H1 (cell line): ENCODE results near the gene RTEL1. TPM values are rescaled to one million over a fixed set of nuclear protein-coding genes. Genes with fewer than 3 reads are reported as not detected.

Experiments
- CTCF ChIA-PET: fragments of 300-600 bp; sonication (Branson Sonifier 250); formaldehyde crosslinking; loops from one replicate; lab custom pipeline; 2021; ENCODE audit not compliant: partially characterized antibody; lab: Charles Lee
- POLR2A ChIA-PET: fragments of 300-600 bp; sonication (Branson Sonifier 250); formaldehyde crosslinking; loops from one replicate; lab custom pipeline; 2021; ENCODE audit warnings: inconsistent platforms; ENCODE audit not compliant: partially characterized antibody; lab: Charles Lee
- DNase-seq, 2 experiments: peaks; one replicate each; pipeline versions ENCODE4 v3.0.0 to v3.0.0-alpha.2; 2010 to 2022; ENCODE audit warnings: low spot score in 2 of 2, low read depth in 1 of 2, mixed read lengths in 1 of 2
- FAIRE-seq: peaks from 2 replicates; lab custom pipeline; 2011; peaks lifted over from hg19 to GRCh38; lab: Jason Lieb, UNC
- H2AFZ ChIP-seq: 2 replicates; pipeline ENCODE4 v1.8.1; 2012; ENCODE audit warnings: low read length, inconsistent platforms
- H2AK5ac ChIP-seq: 2 replicates; pipeline ENCODE4 v1.6.1; 2013; ENCODE audit warnings: low read depth, low read length
- H2BK120ac ChIP-seq: replicated peaks from 2 replicates; pipeline ENCODE3; 2013; ENCODE audit warnings: low read depth, low read length, inconsistent platforms
- H2BK12ac ChIP-seq: 2 replicates; pipeline ENCODE4 v1.6.1; 2013; ENCODE audit warnings: low read depth, low read length
- H2BK15ac ChIP-seq: 2 replicates; pipeline ENCODE4 v1.6.1; 2013; ENCODE audit warnings: low read length
- H2BK20ac ChIP-seq: 2 replicates; pipeline ENCODE4 v1.6.1; 2013; ENCODE audit warnings: low read length
- H2BK5ac ChIP-seq: 2 replicates; pipeline ENCODE4 v1.6.1; 2013; ENCODE audit warnings: low read depth, low read length
- H3K14ac ChIP-seq: 2 replicates; pipeline ENCODE4 v1.6.1; 2013; ENCODE audit warnings: inconsistent platforms; ENCODE audit not compliant: insufficient read length
- H3K18ac ChIP-seq: 2 replicates; pipeline ENCODE4 v1.6.1; 2013; ENCODE audit warnings: low read length; ENCODE audit errors: extremely low read depth
- H3K23ac ChIP-seq: 2 replicates; pipeline ENCODE4 v1.6.1; 2013; ENCODE audit warnings: inconsistent platforms; ENCODE audit not compliant: insufficient read length
- H3K23me2 ChIP-seq: 2 replicates; pipeline ENCODE4 v1.6.1; 2013; ENCODE audit warnings: low read depth, low read length
- H3K27ac ChIP-seq: 2 replicates; pipeline ENCODE4 v1.6.1; 2011; ENCODE audit warnings: low read depth, low read length, inconsistent platforms
- H3K27me3 ChIP-seq, 4 experiments: replicated peaks in 1 of 4; 1 replicate in 1 of 4; 2 replicates in 3 of 4; pipeline versions ENCODE4 v1.6.1 to v1.8.1; 2011 to 2013; ENCODE audit warnings: low read length in 3 of 4, mild to moderate bottlenecking in 3 of 4, inconsistent platforms in 2 of 4, mixed read lengths in 2 of 4, moderate library complexity in 1 of 4; ENCODE audit not compliant: control insufficient read depth in 3 of 4, insufficient read depth in 3 of 4; ENCODE audit errors: extremely low read depth in 1 of 4
- H3K36me3 ChIP-seq, 4 experiments: 2 replicates each; pipeline versions ENCODE4 v1.6.1 to v1.8.1; 2011 to 2013; ENCODE audit warnings: mild to moderate bottlenecking in 4 of 4, low read length in 3 of 4, moderate library complexity in 2 of 4, control low read depth in 1 of 4, inconsistent platforms in 1 of 4; ENCODE audit not compliant: insufficient read depth in 4 of 4, control insufficient read depth in 2 of 4
- H3K4ac ChIP-seq: replicated peaks from 2 replicates; pipeline ENCODE3; 2013; ENCODE audit warnings: low read length, low read depth, mixed read lengths, inconsistent platforms; ENCODE audit not compliant: insufficient read length
- H3K4me1 ChIP-seq, 4 experiments: replicated peaks in 1 of 4; 1 replicate in 1 of 4; 2 replicates in 3 of 4; pipeline versions ENCODE4 v1.6.1 to v1.8.1; 2011 to 2013; ENCODE audit warnings: low read length in 3 of 4, inconsistent platforms in 2 of 4, mixed read lengths in 1 of 4; ENCODE audit not compliant: insufficient read depth in 4 of 4, control insufficient read depth in 3 of 4
- H3K4me2 ChIP-seq, 2 experiments: 2 replicates each; pipeline versions ENCODE4 v1.6.1 to v1.8.1; 2011 to 2013; ENCODE audit warnings: low read depth in 2 of 2, low read length in 2 of 2, control low read depth in 1 of 2, inconsistent platforms in 1 of 2, mild to moderate bottlenecking in 1 of 2; ENCODE audit not compliant: insufficient read depth in 1 of 2
- H3K4me3 ChIP-seq, 4 experiments: fragments of 200-600, 300-600 bp in 1 of 4; sonication (generic), shearing (Covaris generic), sonication (Bioruptor Twin) in 1 of 4; 2 replicates each; pipeline versions ENCODE4 v1.5.1 to v1.8.1; 2011 to 2016; ENCODE audit warnings: low read length in 4 of 4, low read depth in 3 of 4, control low read depth in 2 of 4, inconsistent platforms in 2 of 4, mild to moderate bottlenecking in 2 of 4, mixed read lengths in 1 of 4, moderate library complexity in 1 of 4; ENCODE audit not compliant: insufficient read depth in 2 of 4; ENCODE audit errors: extremely low read depth in 1 of 4
- H3K56ac ChIP-seq: replicated peaks from 2 replicates; pipeline ENCODE3; 2013; ENCODE audit warnings: low read depth, mild to moderate bottlenecking, mixed read lengths, low read length, inconsistent platforms; ENCODE audit not compliant: insufficient read length
- H3K79me1 ChIP-seq: 2 replicates; pipeline ENCODE4 v1.6.1; 2013; ENCODE audit warnings: low read depth, low read length, control low read depth
- H3K79me2 ChIP-seq, 2 experiments: 2 replicates each; pipeline versions ENCODE4 v1.6.1 to v1.8.1; 2012 to 2013; ENCODE audit warnings: low read length in 2 of 2, mild to moderate bottlenecking in 2 of 2, inconsistent platforms in 1 of 2; ENCODE audit not compliant: insufficient read depth in 2 of 2, control insufficient read depth in 1 of 2
- H3K9ac ChIP-seq, 4 experiments: replicated peaks in 1 of 4; 1 replicate in 1 of 4; 2 replicates in 3 of 4; pipeline versions ENCODE4 v1.6.1 to v1.8.1; 2011 to 2013; ENCODE audit warnings: low read depth in 3 of 4, low read length in 3 of 4, control low read depth in 2 of 4, mild to moderate bottlenecking in 2 of 4, moderate library complexity in 2 of 4, inconsistent platforms in 1 of 4; ENCODE audit errors: extremely low read depth in 1 of 4
- H3K9me3 ChIP-seq, 2 experiments: 2 replicates each; pipeline versions ENCODE4 v1.6.1 to v1.8.1; 2012 to 2013; ENCODE audit warnings: mild to moderate bottlenecking in 2 of 2, moderate library complexity in 2 of 2, control low read depth in 1 of 2, inconsistent platforms in 1 of 2, low read depth in 1 of 2, low read length in 1 of 2, mixed read lengths in 1 of 2; ENCODE audit not compliant: insufficient read depth in 2 of 2
- H4K20me1 ChIP-seq, 2 experiments: replicated peaks in 1 of 2; 2 replicates each; pipeline versions ENCODE3 to v1.8.1; 2011 to 2013; ENCODE audit warnings: inconsistent platforms in 2 of 2, low read length in 2 of 2, mild to moderate bottlenecking in 1 of 2; ENCODE audit not compliant: insufficient read depth in 2 of 2, control insufficient read depth in 1 of 2
- H4K5ac ChIP-seq: 2 replicates; pipeline ENCODE4 v1.6.1; 2013; ENCODE audit warnings: low read length, low read depth, mixed read lengths, inconsistent platforms; ENCODE audit not compliant: insufficient read length
- H4K8ac ChIP-seq: 2 replicates; pipeline ENCODE4 v1.8.0; 2013; ENCODE audit warnings: mild to moderate bottlenecking, moderate library complexity, low read length, inconsistent platforms; ENCODE audit not compliant: insufficient read depth; ENCODE audit errors: extremely low read depth
- H4K91ac ChIP-seq: replicated peaks from 2 replicates; pipeline ENCODE3; 2013; ENCODE audit warnings: low read length, mixed read lengths, inconsistent platforms; ENCODE audit not compliant: insufficient read length
- WGBS, 2 experiments: shearing (Covaris generic) in 1 of 2; methylation state at CpG; one replicate each; pipeline versions ENCODE4 v1.1.6 to v1.1.7; 2013 to 2015; ENCODE audit warnings: low lambda C conversion rate in 2 of 2, mixed read lengths in 2 of 2, inconsistent platforms in 1 of 2, low coverage in 1 of 2, missing lambda C conversion rate in 1 of 2; ENCODE audit not compliant: insufficient replicate concordance in 2 of 2, insufficient coverage in 1 of 2, insufficient read length in 1 of 2; ENCODE audit errors: extremely low coverage in 1 of 2, missing lambda C conversion rate in 1 of 2; 5-methylcytosine and 5-hydroxymethylcytosine counted together
- polyA plus RNA-seq, 7 experiments: library from polyadenylated mRNA; depleted of rRNA in 3 of 7; stranded (reverse) in 5 of 7; unstranded in 2 of 7; fragments of >200 nt in 5 of 7; fragments of 200-250 nt in 2 of 7; gene quantifications; 1 replicate in 5 of 7; 2 replicates in 1 of 7; 4 replicates in 1 of 7; pipeline versions ENCODE4 v1.2.1 to v1.2.3, GENCODE V29; 2011 to 2013; ENCODE audit warnings: missing spikeins in 2 of 7, mixed read lengths in 2 of 7
- total RNA-seq: library from RNA; stranded (reverse); fragmentation: NEBNext Ultra II Directional; extraction: Animal tissue kit (Norgen Biotek cat#: 25700); gene quantifications from 2 replicates; pipeline ENCODE4 v1.2.1, GENCODE V29; 2021
- TF ChIP-seq, protein P1 (sequence below): IDR thresholded peaks from 2 replicates; pipeline ENCODE4 v1.6.1; 2011; ENCODE audit warnings: low read length, improper control_type of control experiment

RTEL1 gene
- total and polyA plus RNA-seq, 2 of the 8 experiments (the other 6 are each of a cell fraction or from before 2014, with no cell fraction given), result 16.2 to 37.1 TPM

DNA sequence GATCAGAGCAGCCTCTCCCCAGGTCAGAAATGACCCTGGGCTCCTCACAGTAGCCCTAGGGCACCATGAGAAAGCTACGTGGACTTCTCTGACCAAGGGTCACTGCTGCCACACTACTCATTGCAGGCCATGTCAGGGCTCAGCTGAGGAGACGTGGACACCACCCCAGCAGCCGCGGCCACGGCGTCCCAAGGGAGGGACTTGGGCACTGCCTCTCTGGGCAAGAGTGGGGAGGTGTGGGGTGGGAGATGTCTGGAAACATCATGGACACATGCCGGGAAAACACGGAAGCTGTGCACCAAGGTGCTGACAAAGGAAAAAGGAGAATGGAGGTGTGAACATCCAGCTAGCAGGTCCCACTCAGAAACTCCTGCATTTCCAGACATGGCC is 40.2 kb upstream of the RTEL1 start:
- WGBS, 2 experiments, result 90% methylated on average over 8 of the region's 8 CpGs; no CpG with 5 or more reads in 1 of the 2 experiments
- Histone ChIP-seq H3K9ac (no peak overlapping the region), H3K4me1 (no peaks in the 10 kb centered on the region; a peak in 1 of 7 replicates), H4K20me1 (peaks cover 3 to 5% of the 10 kb centered on the region in 2 experiments), H3K18ac (no peak overlapping the region), H3K27ac (no peak overlapping the region), H3K4me3 (no peak overlapping the region), H4K5ac (no peak overlapping the region), H3K4me2 (no peak overlapping the region), H4K91ac (no peak overlapping the region), H2BK12ac (no peak overlapping the region), H2BK5ac (no peak overlapping the region), H3K4ac (no peak overlapping the region), H3K36me3 (peaks cover 5 to 20% (median 14%) of the 10 kb centered on the region in 4 experiments; a peak in 5 of 8 replicates), H2BK20ac (no peak overlapping the region), H3K56ac (no peak overlapping the region), H3K14ac (no peak overlapping the region), H3K23ac (no peak overlapping the region), H3K9me3 (peaks cover 9% of the 10 kb centered on the region in 2 experiments; a peak in 3 of 4 replicates), H3K27me3 (no peaks in the 10 kb centered on the region; a peak in 2 of 7 replicates), H2AFZ (no peak overlapping the region), H2BK120ac (no peak overlapping the region), H3K23me2 (no peaks in the 10 kb centered on the region), H4K8ac (no peak overlapping the region), H2BK15ac (no peak overlapping the region), H3K79me2 (peaks cover 0 to 35% of the 10 kb centered on the region in 2 experiments; a peak in 2 of 4 replicates), H3K79me1 (peaks cover 9% of the 10 kb centered on the region), H2AK5ac (no peak overlapping the region)
- no peak for FAIRE-seq
- ChIA-PET POLR2A (interaction anchor here (0.6 to 1.0 kb wide), 2 partner anchors 9 to 32 kb away, joined by 3 read pairs; partner anchors contain the start of gene GMEB2), CTCF (interaction anchor here (0.7 to 2.2 kb wide), 5 partner anchors 18 to 80 kb away, joined by 3 to 7 read pairs (median 3); no protein-coding TSS in a partner anchor)
- DNase-seq, result no peak
- TF ChIP-seq, protein P1, sequence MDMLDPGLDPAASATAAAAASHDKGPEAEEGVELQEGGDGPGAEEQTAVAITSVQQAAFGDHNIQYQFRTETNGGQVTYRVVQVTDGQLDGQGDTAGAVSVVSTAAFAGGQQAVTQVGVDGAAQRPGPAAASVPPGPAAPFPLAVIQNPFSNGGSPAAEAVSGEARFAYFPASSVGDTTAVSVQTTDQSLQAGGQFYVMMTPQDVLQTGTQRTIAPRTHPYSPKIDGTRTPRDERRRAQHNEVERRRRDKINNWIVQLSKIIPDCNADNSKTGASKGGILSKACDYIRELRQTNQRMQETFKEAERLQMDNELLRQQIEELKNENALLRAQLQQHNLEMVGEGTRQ, result no peak
